NCI-H187 (cell line): ENCODE data around the gene ZNRF1.

ENCODE experiments used
- DNase-seq, 2 experiments: peaks; one replicate each; lab custom pipeline; 2025; lab: John Stamatoyannopoulos, UW

The ZNRF1 gene

DNA sequence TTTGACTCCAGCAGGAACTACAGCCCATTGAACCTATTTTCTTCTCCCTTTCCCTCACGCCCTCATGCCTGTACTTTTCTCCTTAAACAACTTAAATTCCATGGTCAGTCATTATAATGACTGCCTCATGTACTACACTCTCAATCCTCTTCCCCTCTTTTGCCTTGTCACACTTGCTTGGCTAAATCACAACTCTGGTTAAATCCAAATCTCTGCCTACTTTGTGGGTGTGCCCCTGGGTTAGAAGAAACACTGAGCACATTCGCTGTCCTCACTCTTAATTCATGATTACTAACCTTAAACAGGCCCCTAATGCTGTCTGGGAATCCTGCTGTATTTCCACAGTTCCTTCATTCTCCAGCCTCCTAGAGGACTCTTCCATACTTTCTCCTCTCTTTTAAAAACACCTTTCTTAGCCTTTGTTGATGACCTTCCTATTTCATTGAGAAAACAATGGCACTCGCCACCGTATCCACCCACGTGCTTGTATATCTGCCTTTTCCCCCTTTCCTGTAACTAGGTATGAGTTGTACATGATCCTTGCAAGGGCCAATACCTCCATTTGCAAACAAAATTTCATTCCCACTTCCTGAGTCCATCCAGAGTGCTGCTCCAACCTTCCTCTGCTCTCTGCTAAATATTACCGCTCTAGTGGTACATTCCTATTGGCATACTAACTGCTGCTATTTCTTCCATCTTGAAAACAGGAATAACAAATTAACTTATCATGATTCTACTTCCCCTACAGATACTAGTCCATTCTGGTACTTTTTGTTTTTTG, 28.9 kb downstream of the ZNRF1 start:
- no peak for DNase-seq

DNA sequence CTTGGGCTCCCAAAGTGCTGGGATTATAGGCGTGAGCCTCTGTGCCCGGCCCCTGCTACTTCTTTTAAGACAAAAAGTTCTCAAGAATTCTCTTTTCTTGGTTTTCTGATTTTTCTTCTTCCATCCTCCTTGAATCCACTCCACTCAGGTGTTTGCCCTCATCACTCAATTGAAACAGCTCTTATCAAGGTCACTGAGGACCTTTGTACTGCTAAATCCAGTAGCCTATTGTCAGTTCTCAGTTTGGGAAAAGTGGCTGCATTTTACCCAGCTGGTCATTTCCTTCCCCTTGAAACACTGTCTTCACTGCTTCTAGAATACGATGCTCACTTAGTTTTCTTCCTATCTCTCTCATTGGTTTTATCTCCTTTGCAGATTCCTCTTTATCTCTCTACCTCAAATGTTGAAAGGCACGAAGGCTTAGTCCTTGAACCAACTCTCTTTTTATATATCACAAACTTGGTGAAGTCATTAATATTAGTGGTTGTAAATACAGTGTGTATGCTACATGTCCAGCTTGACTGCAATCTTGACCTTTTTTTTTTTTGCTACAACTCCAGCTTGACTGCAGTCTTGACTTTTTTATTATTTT, 29.8 kb downstream of the ZNRF1 start:
- DNase-seq, result no peak

DNA sequence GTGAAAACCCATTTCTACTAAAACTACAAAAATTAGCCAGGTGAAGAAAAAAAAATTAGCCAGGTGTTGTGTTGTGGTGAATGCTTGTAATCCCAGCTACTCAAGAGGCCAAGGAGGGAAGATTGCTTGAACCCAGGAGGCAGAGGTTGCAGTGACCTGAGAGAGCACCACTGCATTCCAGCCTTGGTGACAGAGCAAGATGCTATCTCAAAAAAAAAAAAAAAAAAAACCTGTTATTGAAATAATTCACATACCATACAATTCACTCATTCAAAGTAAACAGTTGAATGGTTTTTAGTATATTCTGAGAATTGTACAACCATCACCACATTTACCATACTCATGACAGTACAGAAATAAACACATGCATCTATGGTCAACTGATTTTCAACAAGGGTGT, 31.0 kb downstream of the ZNRF1 start:
- DNase-seq, result no peak

DNA sequence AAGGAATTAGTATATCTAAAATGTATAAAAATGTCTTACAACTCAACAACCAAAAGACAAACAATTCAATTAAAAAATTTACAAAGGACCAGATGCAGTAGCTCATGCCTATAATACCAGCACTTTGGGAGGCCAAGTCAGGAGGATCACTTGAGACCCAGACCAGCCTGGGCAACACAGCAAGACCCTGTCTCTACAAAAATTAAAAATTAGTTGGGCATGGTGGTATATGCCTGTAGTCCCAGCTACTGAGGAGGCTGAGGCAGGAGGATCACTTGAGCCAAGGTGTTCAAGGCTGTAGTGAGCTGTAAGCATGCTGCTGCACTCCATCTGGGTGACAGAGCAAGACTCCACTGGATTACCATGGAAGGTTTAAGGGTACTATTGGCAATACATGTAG, 33.8 kb downstream of the ZNRF1 start:
- no peak for DNase-seq

DNA sequence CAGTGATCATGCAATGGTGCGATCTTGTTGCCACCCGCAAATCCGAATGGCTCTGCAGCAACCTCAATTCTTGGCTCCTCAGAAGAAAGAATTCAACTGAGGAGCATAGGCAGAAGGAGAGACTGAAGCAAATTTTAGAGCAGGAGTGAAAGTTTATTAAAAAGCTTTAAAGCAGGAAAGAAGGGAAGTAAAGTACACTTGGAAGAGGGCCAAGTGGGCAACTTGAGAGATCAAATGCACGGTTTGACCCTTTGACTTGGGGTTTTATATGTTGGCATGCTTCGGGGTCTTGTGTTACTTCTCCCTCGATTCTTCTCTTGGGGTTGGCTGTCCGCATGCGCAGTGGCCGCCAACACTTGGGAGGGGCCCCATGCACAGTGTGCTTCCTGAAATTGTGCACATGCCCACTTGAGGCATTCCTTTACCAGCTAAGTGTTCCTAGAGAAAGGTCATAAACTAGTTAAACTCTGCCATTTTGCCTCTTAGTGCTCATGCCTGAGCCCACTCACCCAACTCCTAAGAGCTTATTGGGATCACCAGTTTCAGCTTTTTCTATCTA, 36.7 kb downstream of the ZNRF1 start:
- DNase-seq, result no peak

DNA sequence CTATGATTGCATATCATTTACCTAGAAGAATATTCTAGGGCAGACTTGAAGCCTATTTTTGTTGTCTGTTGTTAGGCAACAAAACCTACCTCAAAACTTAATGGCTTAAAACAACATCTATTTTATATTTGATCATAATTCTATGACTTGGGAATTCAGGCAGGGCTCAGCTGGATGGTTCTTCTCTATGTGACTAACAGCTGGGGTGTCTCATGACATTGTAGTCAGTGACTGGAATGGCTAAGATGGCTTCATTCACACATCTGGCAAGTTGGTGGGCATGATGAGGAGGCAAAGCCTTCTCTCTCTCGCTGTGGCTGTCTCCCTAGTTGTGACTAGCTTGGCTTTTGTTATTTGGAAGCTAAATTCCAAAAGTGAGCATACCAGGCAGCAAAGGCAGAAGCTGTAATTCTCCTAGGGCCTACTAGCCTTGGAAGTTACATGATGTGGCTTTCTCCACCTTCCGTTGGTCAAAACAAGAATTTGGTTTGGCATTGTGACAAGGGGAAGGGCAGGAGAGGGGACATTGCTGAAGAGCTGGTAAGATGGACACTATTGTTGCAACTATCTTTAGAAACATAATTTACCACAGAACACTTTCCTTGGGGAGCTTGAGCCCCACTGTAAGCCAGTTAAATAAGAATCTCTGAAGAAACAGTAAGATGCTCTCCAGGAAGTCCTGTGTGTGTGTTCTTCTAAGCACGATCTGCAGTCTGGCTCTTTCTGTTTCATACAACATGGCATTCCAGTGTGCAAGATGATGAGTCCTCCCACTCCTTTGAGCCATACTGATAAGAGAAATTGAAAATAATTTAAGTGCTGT, 39.4 kb downstream of the ZNRF1 start:
- no peak for DNase-seq

DNA sequence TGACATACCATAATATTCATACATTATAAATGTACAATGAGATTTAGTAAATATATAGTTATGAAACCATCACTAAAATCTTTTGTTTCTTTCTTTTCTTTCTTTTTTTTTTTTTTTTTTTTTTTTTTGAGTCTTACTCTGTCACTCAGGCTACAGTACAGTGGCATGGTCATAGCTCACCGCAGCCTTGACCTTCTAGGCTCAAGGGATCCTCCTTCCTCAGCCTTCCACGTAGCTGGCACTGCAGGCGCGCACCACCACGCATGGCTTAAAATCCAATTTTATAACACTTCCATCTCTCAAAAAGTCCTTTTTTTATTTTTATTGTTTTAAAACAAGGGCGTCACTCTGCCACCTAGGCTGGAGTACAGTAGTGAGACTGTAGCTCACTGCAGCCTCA, 41.1 kb downstream of the ZNRF1 start:
- no peak for DNase-seq

DNA sequence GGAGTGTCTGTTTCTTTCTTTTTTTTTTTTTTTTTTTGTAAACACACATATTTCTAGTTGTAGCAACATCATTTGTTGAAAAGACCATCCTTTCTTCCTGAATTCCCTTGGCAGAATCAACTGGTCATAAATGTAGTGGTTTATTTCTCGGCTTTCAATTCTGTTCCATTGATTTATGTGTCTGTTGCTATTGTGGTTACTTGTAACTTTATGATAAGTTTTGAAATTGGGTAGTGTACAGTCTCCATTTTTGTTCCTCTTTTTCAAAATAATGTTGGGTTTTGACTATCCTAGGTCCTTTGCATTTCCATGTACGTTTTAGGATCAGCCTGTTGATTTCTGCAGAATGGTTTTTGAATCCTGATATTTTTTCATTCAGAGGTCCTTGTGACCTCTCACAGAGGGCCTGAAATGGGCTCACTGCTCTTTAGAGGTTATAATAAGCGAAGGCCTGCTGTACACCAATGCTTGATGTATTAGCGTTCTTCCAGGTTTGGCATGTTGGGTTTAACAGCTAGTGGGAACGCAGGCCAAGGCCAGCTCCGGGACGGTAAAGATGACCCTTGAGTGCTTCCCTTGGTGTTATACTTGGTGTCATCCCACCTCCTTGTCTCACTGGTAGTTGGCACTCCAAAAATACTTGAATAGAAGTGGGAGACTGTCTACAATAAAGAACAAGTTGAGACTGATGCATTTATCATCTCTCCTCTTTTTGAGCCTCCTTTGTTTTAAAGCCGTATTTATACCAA, 43.8 kb downstream of the ZNRF1 start:
- no peak for DNase-seq

DNA sequence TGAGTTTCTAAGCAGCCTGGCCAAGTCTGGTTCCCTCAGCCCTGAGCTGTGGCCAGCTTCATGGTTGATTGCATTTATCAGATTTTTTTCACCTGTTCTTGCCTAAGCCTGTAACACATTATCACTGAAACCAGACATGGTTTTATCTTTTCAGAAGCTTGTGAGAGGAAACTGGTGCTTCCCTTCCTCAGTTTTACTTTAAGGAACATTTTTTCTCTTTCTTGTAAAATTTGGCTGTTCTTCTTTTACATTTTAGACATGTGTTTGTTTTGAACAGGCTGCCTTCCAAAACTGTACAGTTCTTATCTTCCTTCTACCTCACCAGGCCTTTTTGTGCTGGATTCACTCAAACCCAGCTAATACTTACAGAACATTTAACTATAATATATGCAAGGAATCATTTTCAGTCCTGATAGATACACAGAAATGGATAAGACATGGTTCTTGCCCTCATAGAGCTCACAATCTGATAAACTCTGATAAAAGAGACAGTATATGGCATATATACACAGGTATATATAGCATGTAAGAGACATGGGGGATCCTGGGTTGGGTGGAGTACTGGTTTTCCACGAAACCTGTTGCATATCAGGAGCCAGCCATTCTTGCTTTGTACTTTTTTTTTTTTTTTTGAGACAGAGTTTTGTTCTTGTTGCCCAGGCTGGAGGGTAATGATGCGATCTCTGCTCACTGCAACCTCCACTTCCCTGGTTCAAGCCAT, 44.5 kb downstream of the ZNRF1 start:
- DNase-seq, result no peak

DNA sequence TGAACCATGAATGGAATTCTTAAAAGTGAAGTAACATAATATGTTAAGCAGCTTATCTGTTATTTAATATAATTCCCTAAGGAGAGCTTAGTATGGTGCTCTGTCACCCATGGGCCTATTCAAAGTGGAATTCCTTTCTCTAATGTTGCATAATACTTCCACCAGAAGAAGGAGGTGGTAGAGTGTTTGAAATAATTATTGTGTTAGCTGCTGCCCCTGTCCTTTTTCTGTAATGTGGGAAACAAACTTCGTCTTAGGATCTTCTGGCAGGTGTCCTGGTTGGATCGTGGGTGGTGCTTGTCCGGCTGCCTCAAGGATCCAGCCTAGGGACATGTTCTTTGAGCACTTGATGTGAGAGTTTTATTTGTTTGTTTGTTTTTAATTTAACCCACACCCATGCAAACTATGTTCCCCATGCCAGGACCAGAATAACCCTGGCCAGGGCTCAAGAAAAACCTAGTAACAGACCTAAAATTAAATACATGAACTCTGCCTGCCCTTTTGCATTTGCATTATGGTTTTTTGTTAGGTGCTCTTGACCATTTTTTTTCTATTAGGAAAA, 46.1 kb downstream of the ZNRF1 start:
- no peak for DNase-seq

DNA sequence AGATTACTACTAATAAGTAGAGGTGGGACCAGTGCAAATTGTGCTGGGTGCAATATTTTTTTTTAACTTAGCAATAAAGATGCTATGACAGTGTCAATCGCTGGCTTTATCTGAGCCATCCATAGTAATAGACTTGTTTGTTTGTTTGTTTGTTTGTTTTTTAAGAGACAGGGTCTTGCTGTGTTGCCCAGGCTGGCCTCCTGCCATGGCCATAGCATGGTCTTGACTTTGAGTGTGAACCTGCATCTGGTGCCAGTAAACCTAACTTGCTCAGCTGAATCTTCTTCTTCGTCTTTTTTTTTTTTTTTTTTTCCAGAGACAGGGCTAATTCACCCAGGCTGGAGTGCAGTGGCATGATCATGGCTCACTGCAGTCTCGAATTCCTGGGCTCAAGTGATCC, 46.6 kb downstream of the ZNRF1 start:
- DNase-seq, result no peak

DNA sequence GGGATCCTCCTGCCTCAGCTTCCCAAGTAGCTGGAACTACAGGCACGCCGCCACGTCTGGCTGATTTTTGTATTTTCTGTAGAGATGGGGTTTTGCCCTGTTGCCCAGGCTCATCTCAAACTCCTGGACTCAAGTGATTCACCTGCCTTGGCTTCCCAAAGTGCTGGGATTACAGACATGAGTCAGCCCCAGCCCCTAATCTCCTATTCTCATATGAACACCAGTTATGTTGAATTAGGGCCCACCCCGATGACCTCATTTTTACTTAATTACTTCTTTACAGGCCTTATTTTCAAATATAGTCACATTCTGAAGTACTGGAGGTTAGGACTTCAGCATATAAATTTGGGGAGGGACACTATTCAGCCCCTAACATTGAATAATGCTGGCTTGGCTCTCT, 49.2 kb downstream of the ZNRF1 start:
- no peak for DNase-seq

DNA sequence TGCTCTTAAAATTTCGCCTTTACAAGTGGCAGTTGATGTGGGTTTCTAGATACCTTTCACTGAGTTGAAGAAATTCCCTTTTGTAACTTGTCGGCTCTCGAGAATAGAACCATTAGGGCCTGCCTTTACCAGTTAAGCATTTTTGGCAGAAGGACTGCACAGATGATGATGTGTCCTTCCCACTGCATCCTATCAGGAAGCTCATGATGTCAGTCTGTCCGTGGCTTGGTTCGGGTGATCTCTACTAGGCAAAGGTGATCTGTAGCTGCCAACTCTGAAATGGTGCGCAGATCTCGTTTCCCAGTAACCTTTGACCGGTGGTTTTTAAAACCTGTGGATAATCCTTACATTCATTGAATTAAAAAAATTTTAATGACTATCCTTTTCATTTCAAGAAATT, 49.7 kb downstream of the ZNRF1 start:
- DNase-seq, result no peak

DNA sequence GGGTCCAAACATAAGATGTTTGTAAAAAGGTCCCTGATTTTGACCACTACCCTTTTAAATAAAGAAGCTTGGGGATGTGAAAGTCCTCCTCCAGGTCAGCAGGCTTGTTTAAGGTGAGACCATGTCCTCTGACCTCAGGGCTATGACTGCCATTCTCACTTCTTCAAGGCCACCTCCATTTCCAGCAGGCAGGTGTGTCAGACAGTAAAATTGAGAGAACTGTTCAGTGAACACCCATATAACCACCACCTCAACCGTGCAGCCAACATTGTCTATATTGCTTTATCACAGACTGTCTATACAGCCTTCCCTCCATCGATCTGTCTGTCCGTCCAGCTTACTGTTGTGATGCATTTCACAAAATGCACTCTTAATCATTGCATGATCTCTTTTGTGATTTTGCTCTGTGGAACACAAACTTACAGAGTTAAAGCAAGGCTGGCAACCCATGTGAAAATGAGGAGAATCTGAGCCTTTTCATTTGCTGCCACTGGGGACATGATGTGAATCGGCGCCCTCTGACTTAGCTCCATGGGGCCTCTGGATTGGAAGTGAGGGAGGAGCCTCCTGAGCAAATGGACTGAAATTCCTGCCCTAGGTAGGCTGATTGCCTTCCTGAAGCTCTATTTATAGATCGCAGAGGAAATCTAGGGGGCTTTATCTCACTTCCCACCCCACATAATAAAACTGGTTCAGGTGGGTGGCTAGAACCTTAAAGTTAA, 53.8 kb downstream of the ZNRF1 start:
- no peak for DNase-seq

DNA sequence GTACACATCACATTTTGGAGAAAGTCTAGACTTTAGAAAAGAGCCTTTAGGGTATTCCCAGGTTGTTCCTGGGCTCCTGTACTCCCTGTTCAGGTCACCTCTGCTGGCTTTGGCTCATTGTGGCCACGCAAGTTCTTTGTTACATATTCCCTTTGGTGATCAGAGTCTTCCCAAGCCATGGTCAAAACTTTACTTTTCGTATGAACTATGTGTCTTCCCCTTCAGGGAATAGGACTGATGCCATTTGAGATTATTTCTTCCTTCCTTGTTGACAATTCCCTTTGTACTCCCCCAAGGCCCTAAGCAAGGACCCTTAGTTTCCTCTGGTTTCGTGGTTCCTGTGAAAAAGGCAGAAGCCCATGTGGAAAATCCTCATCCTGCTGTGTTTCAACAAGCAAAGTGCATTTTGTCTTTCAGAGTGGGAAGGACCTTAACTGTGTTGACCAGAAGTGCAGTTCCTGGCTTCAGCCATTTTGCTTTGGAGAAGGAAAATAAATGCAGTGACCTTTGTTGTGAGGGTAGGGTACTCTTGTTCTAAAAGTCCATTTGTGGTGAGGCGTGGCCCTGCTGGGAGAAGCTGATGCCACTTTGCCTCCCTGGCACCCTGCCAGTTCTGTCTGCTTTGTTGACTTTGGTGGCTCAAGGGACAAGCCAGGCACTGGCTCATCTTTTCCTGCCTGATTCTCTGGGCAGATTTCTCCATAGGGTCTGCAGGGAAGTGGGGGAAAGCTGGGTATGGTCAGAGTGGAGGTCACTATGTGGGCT, 55.1 kb downstream of the ZNRF1 start:
- DNase-seq, result peak; percentile 53 to 81

DNA sequence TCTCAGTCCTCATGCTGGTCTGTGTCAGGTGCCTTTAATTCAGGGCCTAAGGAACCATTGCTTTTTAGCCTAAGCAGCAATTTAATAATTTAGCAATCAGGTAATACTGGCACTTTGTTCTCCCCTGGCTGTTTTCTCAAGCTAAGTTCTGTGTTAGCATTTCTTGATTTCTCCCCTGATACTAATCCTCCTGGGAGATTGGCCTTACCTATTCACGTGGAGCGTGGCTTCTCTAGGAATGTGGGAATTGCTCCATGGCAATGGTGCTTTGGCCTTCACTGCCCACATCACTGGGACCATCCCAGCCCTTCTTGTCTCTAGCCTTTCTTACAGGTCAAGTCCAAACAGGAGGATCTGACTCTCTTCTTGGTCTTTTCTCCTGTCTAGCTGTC, 55.7 kb downstream of the ZNRF1 start:
- no peak for DNase-seq

DNA sequence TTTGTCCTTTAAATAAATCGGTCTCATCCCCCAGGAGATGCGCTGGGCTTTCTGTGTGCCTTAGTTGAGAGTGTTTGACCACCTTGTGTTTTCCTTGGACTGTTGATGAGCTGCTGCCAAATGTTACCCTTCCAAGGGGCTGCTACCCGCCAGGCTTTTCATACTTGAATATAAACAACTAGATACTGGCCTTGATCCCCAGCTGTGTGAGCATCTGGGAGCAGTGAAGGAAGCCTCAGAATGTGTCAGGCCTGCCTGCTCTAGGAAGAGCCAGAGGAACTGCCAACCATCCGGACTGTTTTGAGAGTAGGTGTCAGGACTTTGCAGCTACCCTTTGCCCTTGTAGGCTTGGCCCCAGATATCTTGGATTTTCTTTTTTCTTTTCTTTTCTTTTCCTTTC, 60.0 kb downstream of the ZNRF1 start:
- no peak for DNase-seq

DNA sequence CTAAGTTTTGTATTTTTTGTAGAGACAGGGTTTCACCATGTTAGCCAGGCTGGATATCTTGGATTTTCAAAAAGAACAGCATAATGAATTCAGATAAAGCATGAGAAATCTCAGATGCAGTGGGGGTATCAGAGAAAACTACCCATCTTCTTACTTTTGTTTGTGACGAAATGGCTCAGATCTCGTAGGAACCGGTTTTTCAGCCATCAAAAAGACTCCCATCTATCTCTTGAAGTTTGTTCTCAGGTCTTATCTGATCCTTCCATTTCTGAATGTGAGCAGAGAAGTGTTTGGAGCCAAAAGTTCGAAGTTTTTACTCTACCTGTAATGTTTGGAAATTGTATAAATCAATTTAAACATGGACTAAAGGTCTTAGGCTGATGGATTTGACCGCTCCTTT, 60.6 kb downstream of the ZNRF1 start:
- no peak for DNase-seq

DNA sequence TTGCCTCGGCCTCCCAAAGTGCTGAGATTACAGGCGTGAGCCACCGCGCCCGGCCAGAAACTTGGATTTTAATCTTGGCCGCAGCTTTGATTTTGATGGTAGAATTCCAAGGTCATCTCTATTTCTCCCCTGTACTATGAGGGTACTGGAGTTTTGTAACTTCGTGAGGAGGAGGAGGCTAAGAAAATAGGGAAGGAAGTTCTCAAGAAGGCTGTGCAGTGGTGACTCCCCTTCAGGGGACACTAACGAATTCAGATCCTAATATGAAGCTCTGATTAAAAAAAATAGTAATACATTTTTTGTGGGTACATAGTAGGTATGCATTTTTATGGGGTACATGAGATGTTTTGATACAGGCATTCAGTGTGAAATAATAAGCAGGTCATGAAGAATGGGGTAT, 61.9 kb downstream of the ZNRF1 start:
- no peak for DNase-seq

DNA sequence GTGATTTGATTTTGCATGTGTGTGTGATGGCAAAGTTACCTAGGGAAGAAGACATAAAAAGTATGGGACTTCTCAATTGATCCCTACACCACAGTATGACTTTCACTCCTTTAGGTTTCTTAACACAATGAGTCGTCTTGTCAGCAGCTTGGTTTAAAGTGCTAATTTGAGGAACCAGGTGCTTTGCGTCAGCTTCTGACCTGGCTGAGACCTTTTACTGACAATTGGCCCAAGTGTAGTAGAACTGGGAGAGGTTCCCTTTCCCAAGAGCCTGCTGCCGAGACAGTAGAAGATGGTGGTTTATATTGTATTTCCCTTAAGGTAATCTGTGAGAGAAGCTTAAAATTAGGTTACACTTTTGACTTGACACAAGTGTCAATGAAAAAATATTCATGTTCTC, 62.8 kb downstream of the ZNRF1 start:
- DNase-seq, result no peak
